ENCODE measurements around the gene EPSTI1.

- no peak for TF ChIP-seq CTCF (IDR thresholded peaks at IDR 0.05)
- no peak for TF ChIP-seq POLR2AphosphoS5 (IDR thresholded peaks at IDR 0.05)
- TF ChIP-seq EP300 (IDR thresholded peaks at IDR 0.05) = no peak
- TF ChIP-seq POLR2A (IDR thresholded peaks at IDR 0.05) = no peak
Measured at GRCh38 chr13:43003010-43003409, 11.0 kb upstream of the EPSTI1 start.
